IPS-NIHi11 (cell line): Measurements from ENCODE around the gene PAH.
"Not testable (repeated sequence)": the region's sequence is repeated elsewhere in the genome, so short reads cannot be mapped to it uniquely, and the experiment has no call there.

Experiments used
- DNase-seq: peaks from one replicate; pipeline ENCODE4 v3.0.0; 2012; ENCODE audit warnings: mixed read lengths, low spot score

PAH gene

DNA sequence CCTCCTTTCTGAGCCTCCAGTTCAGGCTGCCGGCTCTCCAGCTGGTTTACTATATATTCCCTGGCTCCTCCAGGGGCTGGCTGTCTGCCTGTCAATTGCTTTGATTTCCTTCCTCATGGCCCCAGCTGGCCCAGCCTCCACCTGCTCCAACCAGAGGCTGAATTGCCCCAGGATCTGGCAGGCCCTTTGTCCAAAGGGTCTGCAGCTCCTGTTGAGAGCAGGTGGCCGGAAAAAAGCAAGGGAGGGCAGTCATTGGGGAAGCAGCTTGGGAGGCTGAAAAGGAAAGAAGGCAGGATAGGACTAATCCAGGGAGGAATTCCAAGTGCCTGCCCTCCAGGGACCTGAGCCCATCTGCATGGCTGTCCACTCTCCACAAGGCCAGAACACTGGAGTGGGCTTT lies 25.3 kb downstream of the PAH start:
- DNase-seq = no peak

DNA sequence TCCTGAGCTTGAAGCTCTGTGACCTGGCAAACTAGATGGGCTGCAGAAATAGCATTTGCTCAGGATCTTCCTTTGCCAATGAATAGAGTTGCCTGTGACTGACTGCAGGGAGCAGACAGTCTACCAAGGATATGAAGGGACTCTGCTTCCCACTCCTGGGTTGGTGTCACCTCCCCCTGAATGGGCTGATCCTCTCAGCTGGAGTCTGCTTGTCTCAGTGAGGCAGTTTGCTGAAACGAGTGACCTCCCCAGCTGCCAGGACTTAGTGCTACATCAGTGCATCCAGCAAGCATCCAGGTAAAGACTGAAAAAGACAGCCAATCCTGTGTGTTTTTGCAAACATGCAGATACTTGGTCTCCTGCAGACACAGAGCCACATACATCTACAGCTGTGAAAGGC lies 28.5 kb downstream of the PAH start:
- no peak for DNase-seq

DNA sequence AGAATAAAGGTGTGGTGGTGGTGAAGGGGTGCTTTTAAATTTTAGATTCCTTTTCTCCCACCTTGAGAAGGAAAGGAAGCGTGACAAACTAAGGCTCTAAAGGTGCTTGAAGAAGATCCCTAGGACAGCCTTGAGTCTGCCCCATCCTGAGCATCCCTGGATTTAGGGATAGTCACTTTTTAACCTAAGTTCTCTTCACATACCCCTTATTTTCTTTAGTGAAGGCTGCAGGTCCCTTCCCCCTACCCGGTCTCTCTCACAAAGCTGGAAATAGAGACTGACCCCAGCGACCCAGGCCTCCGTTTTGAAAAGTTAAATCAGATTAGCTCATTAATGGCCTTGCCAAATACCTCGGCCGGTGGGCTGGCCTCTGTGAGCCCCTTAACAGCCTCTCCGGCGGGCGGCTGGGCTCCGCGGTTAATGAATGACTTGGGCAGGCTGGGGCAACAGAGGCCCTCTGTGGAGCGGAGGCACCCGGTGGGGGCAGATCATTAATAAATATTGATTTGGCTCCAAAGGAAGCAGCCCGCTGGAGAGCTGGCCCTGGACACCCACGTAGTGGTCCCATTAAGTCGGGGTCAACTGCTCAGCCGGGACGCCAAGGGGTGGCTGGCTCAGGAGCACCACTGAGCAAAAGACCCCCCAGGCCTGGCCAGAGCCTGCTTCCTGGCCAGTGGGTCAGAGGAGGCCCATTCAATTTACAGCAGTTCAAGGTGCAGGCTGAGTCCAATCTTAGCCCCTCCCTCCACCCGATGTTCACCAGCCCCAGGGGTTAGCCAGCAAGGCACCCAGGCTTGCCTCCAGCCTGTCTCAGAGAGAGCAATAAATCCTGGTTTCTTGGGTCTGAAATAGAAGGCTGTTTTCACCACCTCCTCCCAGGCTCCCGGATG lies 31.8 kb downstream of the PAH start:
- DNase-seq = no peak

DNA sequence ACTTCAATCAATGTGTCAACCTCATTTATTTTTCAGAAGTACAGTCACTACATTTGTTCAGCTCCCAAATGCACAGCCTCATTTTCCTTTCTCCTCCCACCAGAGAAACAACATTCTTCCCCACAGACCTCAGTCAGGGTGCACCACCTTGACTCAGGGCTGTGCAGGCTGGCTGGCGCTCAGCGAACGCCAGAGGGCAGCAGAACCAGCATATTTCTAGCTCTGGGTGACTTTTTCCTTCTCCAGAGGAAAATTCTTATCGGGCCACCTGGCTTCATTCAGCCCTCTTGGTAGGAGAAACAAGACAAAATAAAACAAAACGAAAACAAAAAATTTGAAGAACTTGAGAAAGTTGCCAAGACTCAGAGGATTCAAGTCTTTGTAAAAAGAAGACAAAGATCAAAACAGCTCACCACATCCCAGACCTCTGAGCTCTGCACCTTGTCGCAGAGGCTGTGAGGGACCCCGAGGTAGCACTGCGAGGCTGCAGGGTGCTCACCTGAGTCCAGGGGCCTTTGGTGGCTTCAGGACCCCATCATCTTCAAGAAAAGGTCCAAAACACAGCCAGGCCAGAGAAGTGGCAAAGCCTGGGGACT lies 33.7 kb downstream of the PAH start:
- peak; percentile 71 for DNase-seq

DNA sequence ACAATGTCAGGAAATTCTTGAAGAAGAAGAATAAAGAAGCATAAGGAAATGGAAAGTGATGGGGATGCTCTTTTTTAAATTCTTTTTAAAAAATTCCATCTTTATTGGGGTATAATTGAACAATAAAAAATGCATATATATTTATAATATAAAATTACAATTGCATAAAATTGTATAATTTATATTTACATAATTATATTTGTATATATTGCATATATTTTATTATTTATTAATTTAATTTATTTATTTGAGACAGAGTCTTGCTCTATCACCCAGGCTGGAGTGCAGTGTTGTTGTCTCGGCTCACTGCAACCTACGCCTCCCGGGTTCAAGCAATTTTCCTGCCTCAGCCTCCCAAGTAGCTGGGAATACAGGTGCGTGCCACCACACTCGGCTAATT lies 36.3 kb downstream of the PAH start:
- DNase-seq = no peak

DNA sequence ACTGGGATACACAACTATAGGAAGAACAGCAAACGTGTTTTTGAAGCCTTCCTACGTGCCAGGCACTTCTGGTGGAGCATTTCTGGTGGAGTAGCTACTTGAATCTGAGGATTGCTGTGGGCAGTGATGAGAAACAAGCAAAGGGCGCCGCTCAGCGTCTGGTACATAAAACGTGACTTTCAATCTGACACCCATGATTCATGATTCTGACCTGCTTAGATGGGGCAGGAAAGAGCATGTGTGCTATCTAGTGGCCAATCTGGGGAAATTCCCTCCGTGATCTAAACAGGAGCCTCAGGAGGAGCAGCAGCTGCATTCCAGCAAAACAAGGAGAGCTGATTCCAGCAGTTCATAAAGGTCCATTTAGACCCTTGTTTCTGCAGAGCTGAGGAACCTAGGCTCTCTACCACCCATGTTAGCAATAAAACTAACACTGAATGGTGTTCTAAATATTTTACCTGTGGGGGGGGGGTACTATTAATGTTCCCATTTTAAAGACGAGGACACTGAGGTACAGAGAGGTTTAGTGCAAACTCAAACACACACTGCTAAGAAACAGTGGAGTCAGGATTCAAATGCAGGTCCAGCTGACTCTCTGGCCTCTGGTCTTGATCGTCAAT lies 37.8 kb downstream of the PAH start:
- DNase-seq = peak; percentile 61

DNA sequence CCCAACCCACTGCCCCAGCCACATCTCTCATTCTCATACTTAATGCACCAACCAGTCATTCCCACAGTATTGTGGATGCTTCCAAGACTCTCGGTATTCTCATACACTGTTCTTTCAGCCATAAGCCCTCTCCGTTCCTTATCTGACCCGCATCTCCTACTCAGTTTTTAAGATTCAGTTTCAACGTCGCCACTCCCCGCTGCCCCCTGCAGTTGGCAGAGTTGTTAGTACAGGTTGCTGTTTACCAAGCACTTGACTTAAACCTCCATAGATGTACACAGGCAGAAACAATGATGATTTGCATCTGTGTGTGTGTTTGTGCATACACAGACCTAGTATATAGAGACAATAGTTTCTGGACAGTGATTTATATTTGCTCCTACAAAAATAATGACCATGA lies 40.2 kb downstream of the PAH start:
- peak; percentile 24 for DNase-seq

DNA sequence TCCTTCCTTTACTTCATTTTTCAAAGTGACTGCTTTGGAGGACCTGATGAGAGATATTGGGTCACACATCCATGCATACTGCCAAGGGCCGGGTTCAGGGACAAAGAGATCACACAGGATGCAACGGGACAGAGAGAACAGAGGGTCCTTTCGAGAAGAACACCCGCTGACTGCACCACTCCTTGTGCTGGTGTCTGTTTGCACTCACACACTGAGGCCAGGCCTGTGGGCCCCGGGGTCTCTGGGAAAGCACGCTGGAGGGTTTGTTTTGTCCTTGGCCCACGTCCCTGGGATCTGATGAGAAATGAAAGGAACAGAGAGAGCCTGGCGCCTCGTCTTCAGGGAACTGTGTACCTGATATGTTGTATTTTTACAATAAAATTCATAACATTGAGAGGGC lies 42.2 kb downstream of the PAH start:
- no peak for DNase-seq

DNA sequence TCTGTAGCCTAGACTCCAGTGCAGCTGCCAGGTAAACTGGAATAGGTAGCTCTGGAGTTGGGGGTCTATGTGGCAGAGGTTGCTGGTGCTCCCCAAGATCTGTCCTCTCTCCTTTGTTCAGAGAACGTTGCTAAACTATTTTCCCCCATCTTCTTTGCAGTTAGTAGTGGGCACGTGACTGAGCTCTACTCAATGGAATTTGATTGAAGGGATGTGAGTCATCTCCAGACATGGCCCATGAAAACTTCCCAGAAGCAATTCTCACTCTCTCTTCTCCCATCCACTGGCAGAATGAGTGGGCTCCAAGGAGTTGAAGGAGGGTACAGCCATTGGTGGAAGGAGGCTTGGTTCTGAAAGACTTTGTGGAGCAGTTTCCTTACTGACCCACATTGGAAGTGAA lies 44.0 kb downstream of the PAH start:
- no peak for DNase-seq

DNA sequence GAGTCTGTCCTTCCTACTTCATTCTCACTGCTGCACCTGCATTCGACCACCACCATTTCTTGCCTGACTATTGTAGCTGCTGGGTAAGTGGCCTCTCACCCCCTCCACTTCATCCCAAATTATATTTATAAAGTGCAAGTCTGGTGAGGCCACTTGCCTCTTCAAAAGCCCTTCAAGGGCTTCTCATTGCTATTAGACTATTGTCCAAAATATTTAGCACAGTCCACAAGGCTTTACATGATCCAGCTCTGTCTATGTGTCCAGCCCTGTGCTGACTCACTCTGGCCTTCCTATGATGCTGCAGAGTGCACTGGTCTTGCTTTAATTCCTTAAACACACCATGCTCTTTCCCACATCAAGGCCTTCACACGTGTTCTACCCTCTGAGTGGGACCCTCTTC lies 46.0 kb downstream of the PAH start:
- DNase-seq = no peak

DNA sequence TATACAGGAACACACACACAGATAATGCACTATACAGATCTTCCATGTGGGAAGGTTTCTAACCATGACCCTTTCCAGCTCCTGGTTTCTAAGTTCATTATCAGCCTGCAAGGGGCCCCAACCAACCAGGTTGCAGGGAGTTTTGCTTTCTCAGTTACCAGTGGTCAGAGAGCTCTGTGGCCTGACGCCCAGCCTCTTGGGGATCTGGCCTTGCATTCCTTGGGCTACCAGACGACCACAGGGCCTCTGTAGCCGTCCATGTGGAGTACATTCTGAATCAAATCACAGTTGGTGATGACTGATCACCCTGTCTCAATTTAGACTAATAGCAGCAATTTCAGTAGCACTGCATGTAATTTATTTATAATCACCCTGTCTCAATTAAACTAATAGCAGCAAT lies 47.5 kb downstream of the PAH start:
- no peak for DNase-seq

DNA sequence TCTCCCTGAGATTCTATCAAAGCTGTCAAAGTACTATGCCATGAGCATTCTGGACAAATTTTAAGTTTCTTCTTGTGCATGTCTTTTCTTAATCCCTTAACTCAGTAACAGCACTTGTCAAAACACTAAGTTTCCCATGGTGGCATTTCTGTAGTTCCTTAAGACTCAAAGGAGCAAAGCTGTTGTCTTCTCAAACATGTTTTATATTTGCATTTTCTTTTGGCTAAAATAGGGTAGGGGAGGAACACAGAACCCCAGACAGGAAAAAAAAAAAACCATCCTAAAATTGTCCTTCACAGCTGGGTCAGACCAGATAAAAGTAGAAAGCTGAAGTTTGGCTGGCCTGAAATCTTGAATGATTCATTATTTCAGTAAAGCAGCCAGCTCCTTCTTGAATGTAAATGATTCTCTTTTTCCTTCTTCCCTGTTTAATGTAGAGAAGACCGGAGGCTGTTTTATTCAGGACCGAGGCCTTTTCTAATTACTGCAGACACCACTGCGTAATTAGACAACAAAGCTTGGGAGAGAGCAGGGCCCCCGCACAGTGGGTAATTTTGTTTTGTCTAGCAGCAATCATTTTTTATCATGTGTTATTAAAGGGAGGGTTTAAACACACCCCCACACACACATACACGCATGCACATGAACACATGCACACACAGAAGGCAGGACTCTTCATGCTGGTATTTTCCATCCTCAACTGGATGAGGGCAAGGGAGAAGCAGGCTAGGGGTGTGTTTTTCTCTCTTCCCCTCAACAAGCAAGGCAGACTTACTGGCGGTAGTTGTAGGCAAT lies 51.0 kb downstream of the PAH start:
- no peak for DNase-seq

DNA sequence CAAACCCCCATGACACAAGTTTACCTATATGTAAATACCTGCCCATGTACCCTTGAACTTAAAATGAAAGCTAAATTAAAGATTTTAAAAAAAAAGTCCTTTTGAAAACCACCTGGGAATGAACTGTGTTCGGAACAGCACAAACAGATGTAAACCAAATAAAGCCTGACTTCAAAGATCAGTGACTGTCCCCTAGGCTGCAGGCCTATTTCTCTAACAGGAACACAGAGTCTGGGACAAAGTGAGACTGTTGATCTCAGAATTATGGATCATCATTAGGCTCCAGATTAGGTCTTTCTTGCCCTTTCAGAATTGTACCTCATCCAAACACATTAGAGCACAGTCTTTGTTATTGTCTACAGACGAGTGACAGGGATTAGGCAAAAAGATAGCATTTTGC lies 54.6 kb downstream of the PAH start:
- DNase-seq = no peak

DNA sequence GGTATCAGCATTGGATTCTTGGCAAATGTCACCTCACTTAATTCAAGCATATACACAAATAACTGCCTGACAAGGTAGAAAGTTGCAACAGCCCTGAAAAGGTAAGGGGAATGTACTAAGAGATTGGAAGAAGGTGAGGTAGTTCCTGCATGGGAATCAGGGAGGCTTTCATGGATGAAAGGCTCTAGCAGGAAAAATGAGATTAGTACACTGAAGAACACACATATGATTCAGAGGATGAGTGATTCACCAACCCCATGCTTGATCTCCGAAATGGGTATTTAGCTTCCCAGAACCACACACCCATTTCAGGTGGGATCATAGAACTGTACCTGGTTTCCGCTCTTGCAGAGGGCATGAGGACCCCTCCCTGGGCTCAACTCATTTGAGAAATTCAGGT lies 65.8 kb downstream of the PAH start:
- no peak for DNase-seq

DNA sequence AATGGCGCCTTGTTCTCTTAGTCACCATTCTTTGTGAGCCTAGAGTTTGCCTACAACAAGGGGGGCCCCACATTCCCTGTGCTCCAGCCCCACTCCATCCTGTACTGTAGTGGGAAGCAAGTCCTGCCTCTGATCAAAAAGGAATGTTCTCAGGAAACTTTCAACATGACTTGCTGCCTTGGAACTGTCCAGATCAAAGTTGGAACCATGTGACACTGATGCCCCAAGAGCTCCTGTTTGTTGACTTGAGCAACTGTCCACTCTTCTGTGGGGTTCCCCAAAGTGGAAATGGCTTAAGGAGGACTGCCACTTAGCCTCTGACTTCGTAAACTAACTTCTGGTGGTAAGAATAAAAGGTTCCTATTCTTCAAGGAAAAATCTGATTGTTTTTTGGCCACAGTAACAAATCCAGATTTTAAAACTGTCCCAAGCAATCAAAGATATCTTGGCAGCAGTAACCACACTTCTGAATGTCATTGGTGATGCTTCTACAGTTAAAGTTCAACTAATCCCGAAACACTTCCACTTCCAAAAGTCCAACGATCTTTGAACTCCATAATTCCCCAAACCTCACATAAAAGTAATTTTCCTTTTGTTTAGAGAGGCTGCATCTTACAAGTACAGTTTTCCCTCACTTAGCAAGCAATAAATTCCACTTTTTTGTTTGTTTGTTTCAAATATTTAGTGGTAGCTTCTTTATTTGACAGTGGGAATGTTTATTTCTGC lies 67.2 kb downstream of the PAH start:
- DNase-seq = no peak

DNA sequence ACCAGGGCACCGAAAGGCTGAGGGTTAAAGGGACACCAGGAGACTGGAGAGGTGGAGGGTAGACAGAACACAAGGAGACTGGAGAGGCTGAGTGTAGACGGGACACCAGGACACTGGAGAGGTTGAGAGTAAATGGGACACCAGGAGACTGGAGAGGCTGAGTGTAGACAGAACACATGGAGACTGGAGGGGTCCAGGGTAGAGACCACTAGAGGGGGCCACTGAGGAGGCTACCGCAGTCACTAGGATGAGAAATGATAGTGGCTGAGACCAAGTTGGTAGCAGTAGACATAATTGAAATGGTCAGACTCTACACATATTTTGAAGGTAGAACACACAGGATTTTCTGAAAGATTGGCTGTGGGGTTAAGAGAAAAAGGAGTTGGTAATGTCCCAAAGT lies 68.2 kb downstream of the PAH start:
- peak; percentile 18 for DNase-seq

DNA sequence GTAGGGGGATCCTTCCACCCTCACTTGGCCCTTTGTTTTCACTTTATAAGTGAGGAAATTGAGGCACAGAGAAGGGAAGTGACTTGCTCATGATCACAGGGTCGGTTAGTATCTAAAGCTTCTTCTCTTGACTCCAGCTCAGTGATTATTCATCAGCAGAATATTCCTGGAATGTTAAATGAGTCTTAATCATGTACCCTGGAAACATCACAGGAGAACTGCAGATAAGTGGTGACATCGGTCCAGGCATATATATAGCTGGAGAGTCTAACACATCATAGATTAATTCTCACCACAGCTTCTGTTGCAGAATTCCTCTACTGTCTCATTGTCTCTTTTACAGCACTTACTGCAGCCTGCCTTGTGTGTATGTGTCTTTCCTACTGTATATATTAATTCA lies 69.9 kb downstream of the PAH start:
- no peak for DNase-seq

DNA sequence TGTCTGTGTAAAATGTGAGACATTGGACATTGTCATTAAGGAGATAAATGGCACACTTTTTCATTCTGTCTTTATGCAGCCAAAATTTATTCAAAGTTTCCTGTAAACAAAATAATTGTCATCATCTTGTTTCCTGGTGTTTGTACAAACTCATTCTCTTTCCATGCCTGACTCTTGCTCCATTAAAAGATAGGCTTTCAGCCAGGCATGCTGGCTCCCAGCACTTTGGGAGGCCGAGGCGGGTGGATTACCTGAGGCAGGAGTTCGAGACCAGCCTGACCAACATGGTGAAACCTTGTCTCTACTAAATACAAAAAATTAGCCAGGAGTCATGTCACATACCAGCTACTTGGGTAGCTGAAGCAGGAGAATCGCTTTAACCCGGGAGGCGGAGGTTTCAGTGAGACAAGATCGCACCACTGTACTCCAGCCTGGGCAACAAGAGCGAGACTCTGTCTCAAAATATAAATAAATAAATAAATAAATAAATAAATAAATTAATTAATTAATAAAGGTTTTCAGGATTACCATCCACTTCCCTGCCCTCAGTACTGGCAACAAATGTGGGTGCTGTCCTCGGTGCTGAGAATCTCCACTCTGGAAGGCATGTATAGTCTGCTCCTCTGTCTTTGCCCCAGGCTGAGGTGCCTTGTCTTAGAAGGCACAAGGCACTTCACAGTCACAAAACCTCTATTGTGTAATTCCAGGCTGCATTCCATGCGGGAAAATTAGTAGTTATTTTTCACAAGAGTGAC lies 83.2 kb downstream of the PAH start:
- DNase-seq = peak; percentile 61

DNA sequence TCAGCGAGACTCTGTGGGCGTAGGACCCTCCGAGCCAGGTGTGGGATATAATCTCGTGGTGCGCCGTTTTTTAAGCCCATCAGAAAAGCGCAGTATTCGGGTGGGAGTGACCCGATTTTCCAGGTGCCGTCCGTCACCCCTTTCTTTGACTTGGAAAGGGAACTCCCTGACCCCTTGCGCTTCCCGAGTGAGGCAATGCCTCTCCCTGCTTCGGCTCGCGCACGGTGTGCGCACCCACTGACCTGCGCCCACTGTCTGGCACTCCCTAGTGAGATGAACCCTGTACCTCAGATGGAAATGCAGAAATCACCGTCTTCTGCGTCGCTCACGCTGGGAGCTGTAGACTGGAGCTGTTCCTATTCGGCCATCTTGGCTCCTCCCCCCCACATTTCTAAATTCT lies 84.2 kb downstream of the PAH start:
- not testable (repeated sequence) for DNase-seq

DNA sequence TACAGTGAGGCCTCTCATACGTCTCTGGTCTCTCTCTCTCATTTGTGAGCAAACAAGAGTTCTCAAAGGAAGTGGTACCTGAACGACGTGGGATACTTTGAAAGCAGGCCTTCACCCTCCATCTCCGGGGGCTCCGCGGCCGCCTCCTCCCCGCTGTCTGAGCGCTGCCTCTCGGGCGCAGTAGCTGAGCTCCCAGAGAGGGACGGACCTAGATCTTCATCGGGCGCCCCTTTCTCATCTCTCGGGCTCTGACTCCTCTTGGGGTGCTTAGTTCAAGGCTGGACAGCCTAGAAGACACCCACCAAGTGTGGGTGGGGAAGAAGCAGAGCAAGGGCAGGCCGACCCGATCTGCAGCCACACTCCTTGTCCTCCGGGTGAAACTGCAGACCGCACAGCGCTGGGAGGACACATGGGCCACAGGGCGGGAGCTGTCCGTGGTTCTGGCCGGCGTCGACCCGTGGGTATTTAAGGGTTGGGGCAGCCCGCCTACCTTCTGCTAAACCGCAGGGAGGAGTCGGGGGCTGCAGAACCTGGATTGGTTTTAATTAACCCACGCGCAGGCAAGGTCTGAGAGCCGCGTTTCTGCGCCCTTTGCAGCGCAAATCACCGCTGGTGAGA lies 92.7 kb downstream of the PAH start:
- DNase-seq = peak; percentile 84

DNA sequence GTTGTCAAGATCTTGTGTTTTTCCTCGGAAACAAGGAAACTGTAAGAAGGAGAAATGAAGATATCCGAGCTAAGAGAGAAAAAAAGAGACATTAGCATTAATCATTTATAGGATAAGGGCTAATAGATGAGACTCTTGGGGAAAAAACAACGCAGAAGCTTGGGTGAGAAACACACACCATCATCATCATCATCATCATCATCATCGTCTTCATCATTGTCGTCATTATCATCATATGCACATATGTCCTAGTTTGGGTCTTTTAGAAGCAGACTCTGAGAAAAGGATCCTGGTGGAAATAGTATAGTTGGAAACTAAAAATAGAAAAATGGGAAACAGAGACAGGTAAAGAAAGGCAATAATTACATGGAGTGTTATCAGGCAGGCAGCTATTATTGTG lies 95.9 kb downstream of the PAH start:
- DNase-seq = no peak
